ENCODE measurements around the gene COL20A1.

- TF ChIP-seq EZH2phosphoT487 (IDR thresholded peaks at IDR 0.05; ENCODE audit: insufficient read depth, low read depth) (no peak), EZH2 (IDR thresholded peaks at IDR 0.05; ENCODE audit: insufficient read depth, poor library complexity, severe bottlenecking) (no peak)
These were observed 56.0 kb downstream of the COL20A1 start for GRCh38 chr20:63348828-63349515.
